GM23248 (cell line): ENCODE results near the gene TCF4.

Experiments used
- EZH2 ChIP-seq: fragments of 200-600 bp; sonication (generic); IDR thresholded peaks from 2 replicates; pipeline ENCODE4 v1.6.1; 2018; ENCODE audit warnings: antibody characterized with exemption, mild to moderate bottlenecking; ENCODE audit not compliant: insufficient read depth, poor library complexity, severe bottlenecking
- EZH2phosphoT487 ChIP-seq: fragments of 200-600 bp; sonication (generic); IDR thresholded peaks from 2 replicates; pipeline ENCODE4 v1.6.1; 2018; ENCODE audit warnings: antibody characterized with exemption, moderate library complexity, mild to moderate bottlenecking, low read depth; ENCODE audit not compliant: insufficient read depth

DNA sequence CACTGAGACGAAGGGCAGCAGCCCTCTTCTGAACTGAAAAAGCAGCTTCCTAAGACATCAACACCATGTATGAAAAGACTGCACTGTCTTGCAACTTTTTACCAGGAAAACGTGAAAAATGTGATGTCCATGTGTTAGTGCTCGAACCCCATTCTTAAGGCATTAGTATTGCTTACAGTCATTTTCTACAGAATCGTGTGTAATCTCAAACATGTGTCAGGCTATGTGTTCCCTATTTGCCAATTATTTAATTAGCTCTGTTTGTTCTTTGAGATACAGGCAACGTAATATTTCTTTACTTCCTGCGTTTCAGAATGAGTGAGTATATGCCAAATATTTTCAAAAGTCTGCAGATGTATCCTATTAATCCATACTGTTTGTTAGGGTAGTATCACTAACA lies 321.0 kb downstream of the TCF4 start:
- TF ChIP-seq EZH2 = no peak
- TF ChIP-seq EZH2phosphoT487 = no peak
